Choroid plexus epithelial cell (primary cell): ENCODE measurements around the gene MSH4.
"Not testable (repeated sequence)": the region's sequence is repeated elsewhere in the genome, so short reads cannot be mapped to it uniquely, and the experiment has no call there.

Source experiments
- DNase-seq: peaks from one replicate; pipeline ENCODE4 v3.0.0-alpha.2; 2010; ENCODE audit warnings: low read depth
- H3K4me3 ChIP-seq: 2 replicates; pipeline ENCODE4 v1.5.1; 2011; ENCODE audit warnings: low read depth, mild to moderate bottlenecking, control low read depth, low read length, moderate library complexity
- TF ChIP-seq, protein P1 (sequence below): conservative IDR thresholded peaks from 2 replicates; pipeline ENCODE4 v1.5.1; 2011; ENCODE audit warnings: low read depth, mild to moderate bottlenecking, control low read depth, inconsistent platforms, low read length, moderate library complexity

Gene MSH4

DNA sequence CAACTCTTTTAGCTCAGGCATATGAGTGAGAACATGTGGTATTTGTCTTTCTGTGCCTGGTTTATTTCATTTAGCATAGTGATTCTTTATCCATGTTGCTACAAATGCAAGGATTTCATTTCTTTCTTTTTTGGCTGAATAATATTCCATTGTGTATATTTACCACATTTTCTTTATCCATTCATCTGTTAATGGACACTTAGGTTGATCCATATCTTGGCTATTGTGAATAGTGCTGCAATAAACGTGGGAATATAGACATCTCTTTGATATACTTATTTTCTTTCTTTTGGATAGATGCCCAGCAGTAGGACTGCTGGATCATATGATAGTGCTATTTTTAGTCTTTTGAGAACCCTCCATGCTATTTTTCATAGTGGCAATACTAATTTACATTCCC is 104.7 kb downstream of the MSH4 start:
- TF ChIP-seq, protein P1, sequence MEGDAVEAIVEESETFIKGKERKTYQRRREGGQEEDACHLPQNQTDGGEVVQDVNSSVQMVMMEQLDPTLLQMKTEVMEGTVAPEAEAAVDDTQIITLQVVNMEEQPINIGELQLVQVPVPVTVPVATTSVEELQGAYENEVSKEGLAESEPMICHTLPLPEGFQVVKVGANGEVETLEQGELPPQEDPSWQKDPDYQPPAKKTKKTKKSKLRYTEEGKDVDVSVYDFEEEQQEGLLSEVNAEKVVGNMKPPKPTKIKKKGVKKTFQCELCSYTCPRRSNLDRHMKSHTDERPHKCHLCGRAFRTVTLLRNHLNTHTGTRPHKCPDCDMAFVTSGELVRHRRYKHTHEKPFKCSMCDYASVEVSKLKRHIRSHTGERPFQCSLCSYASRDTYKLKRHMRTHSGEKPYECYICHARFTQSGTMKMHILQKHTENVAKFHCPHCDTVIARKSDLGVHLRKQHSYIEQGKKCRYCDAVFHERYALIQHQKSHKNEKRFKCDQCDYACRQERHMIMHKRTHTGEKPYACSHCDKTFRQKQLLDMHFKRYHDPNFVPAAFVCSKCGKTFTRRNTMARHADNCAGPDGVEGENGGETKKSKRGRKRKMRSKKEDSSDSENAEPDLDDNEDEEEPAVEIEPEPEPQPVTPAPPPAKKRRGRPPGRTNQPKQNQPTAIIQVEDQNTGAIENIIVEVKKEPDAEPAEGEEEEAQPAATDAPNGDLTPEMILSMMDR: no peak
- DNase-seq: peak; percentile 2
- H3K4me3 ChIP-seq: no peak overlapping the region

DNA sequence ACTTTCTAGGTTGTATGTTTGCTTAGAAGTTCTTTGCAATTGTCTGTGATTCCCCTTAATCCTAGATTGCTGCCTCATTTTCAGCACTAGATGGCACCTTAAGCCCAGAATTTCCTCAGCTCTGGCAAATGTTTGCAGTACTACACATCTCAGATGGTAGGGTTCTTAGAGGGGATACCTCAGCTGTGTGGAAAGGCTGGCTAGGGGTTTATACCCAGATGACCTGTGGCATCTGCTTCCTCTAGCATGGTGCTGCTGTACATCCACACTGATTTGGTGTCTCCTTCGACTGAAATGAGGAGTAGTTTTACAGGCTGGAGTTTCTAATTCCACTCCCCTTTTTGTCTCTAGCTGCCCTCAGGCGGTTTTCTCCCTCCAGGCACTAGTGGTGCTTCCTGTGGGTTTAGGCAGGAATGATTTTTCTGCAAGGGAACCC is 112.1 kb downstream of the MSH4 start:
- no peak overlapping the region for H3K4me3 ChIP-seq
- TF ChIP-seq, protein P1: peak; percentile 79
- DNase-seq: peak; percentile 80

DNA sequence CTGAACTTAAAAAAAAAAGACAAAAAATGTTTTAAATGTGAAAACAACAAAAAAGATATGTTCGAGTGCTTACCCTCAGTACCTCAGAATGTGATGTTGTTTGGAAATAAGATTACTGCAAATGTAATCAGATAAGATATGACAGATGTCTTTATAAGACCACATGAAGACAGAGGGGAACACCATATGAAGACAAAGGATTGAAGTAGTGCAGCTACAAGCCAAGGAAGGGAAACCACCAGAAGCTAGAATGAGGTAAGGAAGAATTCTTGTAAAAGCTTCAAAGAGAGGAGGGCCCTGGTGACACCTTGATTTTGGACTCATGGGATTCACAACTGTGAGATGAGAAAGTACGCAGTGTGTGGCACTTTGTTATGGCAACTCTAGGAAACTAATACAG is 120.2 kb downstream of the MSH4 start:
- TF ChIP-seq, protein P1: no peak
- no peak for DNase-seq
- H3K4me3 ChIP-seq: no peak overlapping the region

DNA sequence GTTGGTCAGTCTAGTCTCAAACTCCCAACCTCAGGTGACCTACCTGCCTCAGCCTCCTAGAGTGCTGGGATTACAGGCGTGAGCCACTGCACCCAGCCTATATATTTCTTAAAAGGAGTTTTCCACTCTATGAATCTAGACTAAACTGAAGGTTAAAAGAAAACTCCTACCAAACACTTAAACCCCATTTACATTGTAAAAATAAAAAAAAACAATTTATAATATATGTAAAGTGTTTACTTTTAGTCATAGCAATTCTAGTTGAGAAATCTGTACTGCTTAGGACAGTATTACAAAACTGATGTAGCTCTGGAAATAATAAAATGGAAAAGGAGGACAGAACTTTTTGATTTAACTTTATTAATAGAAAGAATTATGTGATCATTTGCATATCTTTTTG is 126.0 kb downstream of the MSH4 start:
- no peak for DNase-seq
- no peak overlapping the region for H3K4me3 ChIP-seq
- TF ChIP-seq, protein P1: no peak

DNA sequence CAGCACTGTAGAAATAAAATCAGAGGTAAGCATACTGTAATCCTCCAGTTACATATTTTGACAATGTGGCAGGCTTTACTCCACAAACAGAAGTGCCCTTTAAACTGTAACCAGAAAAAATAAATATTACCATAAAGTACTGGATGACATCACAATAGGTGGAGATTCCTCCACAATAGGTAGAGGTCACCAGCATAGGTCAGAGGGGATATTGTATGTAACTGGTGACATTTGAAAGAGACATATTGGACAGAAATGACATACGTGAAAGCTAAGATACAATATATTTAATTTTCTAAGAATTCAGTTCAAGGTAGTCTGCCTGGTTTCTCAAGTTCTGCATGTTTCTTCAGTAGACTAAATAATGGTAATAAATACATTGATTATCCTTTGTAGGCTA is 135.6 kb downstream of the MSH4 start, which contains the start of gene ASB17:
Gene ASB17 (minus strand): TSS at position 101 of the 400 bp plus-strand sequence. CDS start 113 bp downstream, outside the sequence.
- TF ChIP-seq, protein P1: no peak
- H3K4me3 ChIP-seq: no peak within 1 kb of the TSS
- DNase-seq: no peak

DNA sequence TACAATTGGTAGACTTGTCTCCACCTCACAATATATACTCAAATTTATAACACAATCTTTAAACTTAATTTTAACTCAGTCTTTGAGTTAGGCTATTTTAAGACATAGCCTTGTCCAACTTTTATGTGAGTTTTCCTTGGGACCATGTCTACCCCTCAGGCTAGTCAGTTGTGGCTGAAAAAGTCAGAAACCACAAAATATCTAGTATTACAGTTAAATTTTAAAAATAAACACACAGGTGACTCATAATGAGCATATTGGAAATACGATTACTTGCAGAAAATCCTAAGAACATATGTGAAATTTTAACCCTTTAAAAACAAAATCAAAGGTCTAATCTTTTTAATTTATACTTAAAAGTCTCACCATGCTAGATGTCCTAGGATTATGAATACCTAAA is 140.4 kb downstream of the MSH4 start:
- H3K4me3 ChIP-seq: no peak overlapping the region
- DNase-seq: peak; percentile 33
- TF ChIP-seq, protein P1: no peak

DNA sequence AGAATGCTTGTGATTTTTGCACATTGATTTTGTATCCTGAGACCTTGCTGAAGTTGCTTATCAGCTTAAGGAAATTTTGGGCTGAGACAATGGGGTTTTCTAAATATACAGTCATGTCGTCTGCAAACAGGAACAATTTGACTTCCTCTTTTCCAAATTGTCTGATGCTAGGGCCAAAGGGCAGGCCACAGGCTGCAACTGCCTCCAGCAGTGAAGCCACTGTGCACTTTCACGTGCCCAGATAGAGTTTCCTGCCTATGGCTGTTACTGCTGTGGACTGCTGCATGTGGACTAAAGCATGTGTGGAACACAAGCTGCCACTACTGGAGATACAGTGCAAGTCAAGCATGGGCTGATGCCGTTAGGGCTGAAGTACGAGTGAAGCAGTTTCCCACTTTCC is 146.4 kb downstream of the MSH4 start:
- not testable (repeated sequence) for H3K4me3 ChIP-seq, DNase-seq
